Panc1 (cell line): ENCODE measurements around the gene VEGFA. TPM values are rescaled to one million over a fixed set of nuclear protein-coding genes. Genes with fewer than 3 reads are reported as not detected.

ENCODE experiments used
- ATAC-seq: fragments of 200-7000 bp; cut with Tn5 transposase; 2 replicates; pipeline ENCODE4 v1.9.1; 2020; ENCODE audit warnings: mild to moderate bottlenecking, moderate library complexity
- BruUV-seq: library from RNA; stranded (reverse); fragments of 400-500 nt; replicated peaks from 2 replicates; lab custom pipeline; 2021; lab: Mats Ljungman, UMichigan
- CTCF ChIA-PET: fragments of 300-600 bp; sonication (Branson Sonifier 250); formaldehyde crosslinking; loops from one replicate; lab custom pipeline; 2022; ENCODE audit warnings: antibody characterized with exemption; lab: Charles Lee
- POLR2A ChIA-PET: fragments of 300-600 bp; sonication (Branson Sonifier 250); formaldehyde crosslinking; loops from one replicate; lab custom pipeline; 2022; ENCODE audit warnings: antibody characterized with exemption; lab: Charles Lee
- DNase-seq: peaks from one replicate; pipeline ENCODE4 v3.0.0-alpha.2; 2010; ENCODE audit warnings: low read depth, low spot score
- H3K27ac ChIP-seq: 2 replicates; pipeline ENCODE4 v1.5.1; 2011; ENCODE audit warnings: mild to moderate bottlenecking, low read length, inconsistent platforms
- H3K27me3 ChIP-seq: fragments of 200-500 bp; sonication (Bioruptor generic); 2 replicates; pipeline ENCODE4 v1.6.0; 2014; ENCODE audit warnings: low read length, inconsistent platforms; ENCODE audit not compliant: control insufficient read depth, insufficient read depth
- H3K36me3 ChIP-seq: fragments of 200-500 bp; sonication (Bioruptor generic); 2 replicates; pipeline ENCODE4 v1.5.1; 2014; ENCODE audit warnings: inconsistent platforms, mild to moderate bottlenecking, low read length, moderate library complexity; ENCODE audit not compliant: control insufficient read depth, insufficient read depth
- H3K4me1 ChIP-seq: 2 replicates; pipeline ENCODE4 v1.5.1; 2011; ENCODE audit warnings: inconsistent platforms, mild to moderate bottlenecking, low read length, moderate library complexity; ENCODE audit not compliant: control insufficient read depth, insufficient read depth
- H3K4me3 ChIP-seq, 2 experiments: 2 replicates each; pipeline ENCODE4 v1.5.1; 2011 to 2012; ENCODE audit warnings: low read depth in 2 of 2, low read length in 2 of 2, mild to moderate bottlenecking in 2 of 2, inconsistent platforms in 1 of 2, moderate library complexity in 1 of 2
- H3K9me3 ChIP-seq: fragments of 200-500 bp; sonication (Bioruptor generic); 2 replicates; pipeline ENCODE4 v1.5.1; 2014; ENCODE audit warnings: low read depth, mild to moderate bottlenecking, inconsistent platforms, low read length, moderate library complexity; ENCODE audit not compliant: control insufficient read depth, insufficient read depth
- CTCF ChIP-seq: fragments of 450-650 bp; IDR thresholded peaks from 2 replicates; pipeline ENCODE4 v1.5.1; 2017; ENCODE audit warnings: mild to moderate bottlenecking
- POLR2AphosphoS5 ChIP-seq: IDR thresholded peaks from 2 replicates; pipeline ENCODE4 v1.6.1; 2012; ENCODE audit warnings: mild to moderate bottlenecking, low read depth, low read length, moderate library complexity
- REST ChIP-seq, 2 experiments: IDR thresholded peaks; 2 replicates each; pipeline ENCODE4 v1.6.1; 2011 to 2012; ENCODE audit warnings: low read depth in 2 of 2, control low read depth in 1 of 2, low read length in 1 of 2, mild to moderate bottlenecking in 1 of 2, moderate library complexity in 1 of 2; ENCODE audit not compliant: insufficient read depth in 1 of 2
- SIN3A ChIP-seq: IDR thresholded peaks from 2 replicates; pipeline ENCODE4 v1.6.1; 2012; ENCODE audit warnings: low read depth, mild to moderate bottlenecking, low read length, moderate library complexity, borderline replicate concordance; ENCODE audit not compliant: insufficient read depth
- TCF7L2 ChIP-seq: IDR thresholded peaks from 2 replicates; pipeline ENCODE4 v1.6.1; 2011; ENCODE audit warnings: mild to moderate bottlenecking, low read depth, low read length, inconsistent platforms
- in situ Hi-C: cut with HindIII; loops from 2 replicates; pipeline ENCODE4 v1.10.0; 2016; ENCODE audit warnings: low sequenced_read_pairs, low pct_unique_long_range_greater_than_20kb
- intact Hi-C: fragments of 100-400 bp; cut with micrococcal nuclease; formaldehyde crosslinking; loops from one replicate; pipeline ENCODE4 v1.10.0; 2022; ENCODE audit not compliant: unreplicated experiment
- total RNA-seq: library from RNA; stranded (reverse); gene quantifications from one replicate; pipeline ENCODE4 v1.2.1, GENCODE V29; 2021; ENCODE audit not compliant: unreplicated experiment

Gene VEGFA
- total RNA-seq, 1 experiment from 2014 or later: 98.7 TPM

GRCh38 chr6:43759907-43760206 is 10.2 kb upstream of the VEGFA start:
- intact Hi-C loops: no loop called here
- Histone ChIP-seq H3K27ac (no peak overlapping the region), H3K27me3 (no peaks in the 10 kb centered on the region), H3K9me3 (no peaks in the 10 kb centered on the region), H3K4me1 (no peaks in the 10 kb centered on the region), H3K4me3 (no peak overlapping the region), H3K36me3 (no peaks in the 10 kb centered on the region)
- ChIA-PET POLR2A (no interaction called here), CTCF (interaction anchor here (1.3 to 1.4 kb wide), 2 partner anchors 8 to 10 kb away, joined by 3 read pairs; partner anchors contain the start of gene VEGFA)
- no peak for ATAC-seq
- in situ Hi-C loops: no loop called here
- no peak for DNase-seq
- BruUV-seq: no TSS peak
- no peak for TF ChIP-seq POLR2AphosphoS5
- TF ChIP-seq CTCF: no peak
- TF ChIP-seq TCF7L2: no peak
- no peak for TF ChIP-seq REST (IDR thresholded peaks at IDR 0.05; ENCODE audit: insufficient read depth in 1 of 2, low read depth in 2 of 2, low read length in 1 of 2)
- no peak for TF ChIP-seq SIN3A

GRCh38 chr6:43760210-43761168 is 9.5 kb upstream of the VEGFA start:
- Histone ChIP-seq H3K9me3 (no peaks in the 10 kb centered on the region), H3K4me3 (no peak overlapping the region), H3K27ac (no peak overlapping the region), H3K4me1 (no peaks in the 10 kb centered on the region), H3K36me3 (no peaks in the 10 kb centered on the region), H3K27me3 (no peaks in the 10 kb centered on the region)
- in situ Hi-C loops (no loop called here), intact Hi-C loops (no loop called here)
- ATAC-seq (no peak), DNase-seq (no peak)
- BruUV-seq: no TSS peak
- ChIA-PET CTCF (interaction anchor here (1.3 to 1.4 kb wide), 2 partner anchors 8 to 9 kb away, joined by 3 read pairs; partner anchors contain the start of gene VEGFA), POLR2A (no interaction called here)
- TF ChIP-seq TCF7L2 (no peak), SIN3A (no peak), REST (IDR thresholded peaks at IDR 0.05; ENCODE audit: insufficient read depth in 1 of 2, low read depth in 2 of 2, low read length in 1 of 2) (no peak), POLR2AphosphoS5 (no peak), CTCF (no peak)
